Upper lobe of left lung (tissue), 4 donors: Measurements from ENCODE around the gene KIF6.

ENCODE experiments used
- POLR2A ChIP-seq, 4 donors: fragments of 450-650 bp; IDR thresholded peaks; one replicate each; pipeline ENCODE4 v1.5.1; 2016 to 2017; ENCODE audit warnings: antibody characterized with exemption in 4 of 4, mild to moderate bottlenecking in 2 of 4
- POLR2AphosphoS5 ChIP-seq, 2 donors: sonication (generic); formaldehyde crosslinking; IDR thresholded peaks; one replicate each; pipeline ENCODE4 v1.5.1; 2017; ENCODE audit warnings: antibody characterized with exemption in 2 of 2
- TF ChIP-seq, protein P1 (sequence below), 6 experiments: fragments of 450-650 bp in 4 of 6; fragments of 200-600 bp in 2 of 6; sonication (generic) in 2 of 6; IDR thresholded peaks; one replicate each; pipeline ENCODE4 v1.5.1; 2016 to 2019; ENCODE audit warnings: antibody characterized with exemption in 6 of 6

- TF ChIP-seq POLR2AphosphoS5 (IDR thresholded peaks at IDR 0.05) (no peak), POLR2A (IDR thresholded peaks at IDR 0.05) (no peak)
- TF ChIP-seq, protein P1, sequence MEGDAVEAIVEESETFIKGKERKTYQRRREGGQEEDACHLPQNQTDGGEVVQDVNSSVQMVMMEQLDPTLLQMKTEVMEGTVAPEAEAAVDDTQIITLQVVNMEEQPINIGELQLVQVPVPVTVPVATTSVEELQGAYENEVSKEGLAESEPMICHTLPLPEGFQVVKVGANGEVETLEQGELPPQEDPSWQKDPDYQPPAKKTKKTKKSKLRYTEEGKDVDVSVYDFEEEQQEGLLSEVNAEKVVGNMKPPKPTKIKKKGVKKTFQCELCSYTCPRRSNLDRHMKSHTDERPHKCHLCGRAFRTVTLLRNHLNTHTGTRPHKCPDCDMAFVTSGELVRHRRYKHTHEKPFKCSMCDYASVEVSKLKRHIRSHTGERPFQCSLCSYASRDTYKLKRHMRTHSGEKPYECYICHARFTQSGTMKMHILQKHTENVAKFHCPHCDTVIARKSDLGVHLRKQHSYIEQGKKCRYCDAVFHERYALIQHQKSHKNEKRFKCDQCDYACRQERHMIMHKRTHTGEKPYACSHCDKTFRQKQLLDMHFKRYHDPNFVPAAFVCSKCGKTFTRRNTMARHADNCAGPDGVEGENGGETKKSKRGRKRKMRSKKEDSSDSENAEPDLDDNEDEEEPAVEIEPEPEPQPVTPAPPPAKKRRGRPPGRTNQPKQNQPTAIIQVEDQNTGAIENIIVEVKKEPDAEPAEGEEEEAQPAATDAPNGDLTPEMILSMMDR (IDR thresholded peaks at IDR 0.05), result no peak
These were observed 272.0 kb downstream of the KIF6 start for GRCh38 chr6:39453241-39453640.
